ENCODE measurements around the gene DIPK2B.

The DIPK2B gene

DNA sequence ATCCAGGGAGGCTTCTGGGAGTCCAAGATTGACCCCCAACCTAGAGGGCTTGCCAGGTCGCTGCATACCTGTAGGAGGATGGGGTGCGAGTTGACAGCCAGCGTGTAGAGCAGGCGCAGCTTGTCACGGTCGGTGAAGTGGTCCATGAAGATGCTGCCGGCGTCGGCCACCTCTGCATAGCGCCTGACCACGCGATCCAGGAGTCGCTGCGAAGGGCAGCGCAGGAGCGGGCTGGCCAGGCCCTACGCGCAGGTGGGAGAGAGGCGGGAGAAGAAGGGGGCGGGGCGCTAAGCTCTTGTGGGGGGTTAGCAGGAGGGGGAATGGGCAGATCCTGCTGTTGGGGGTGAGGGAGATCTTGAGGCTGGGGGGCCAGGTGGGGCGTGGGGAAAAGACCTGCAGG is 43.0 kb downstream of the DIPK2B start:
- no peak for DNase-seq (ENCODE audit: low read depth)

DNA sequence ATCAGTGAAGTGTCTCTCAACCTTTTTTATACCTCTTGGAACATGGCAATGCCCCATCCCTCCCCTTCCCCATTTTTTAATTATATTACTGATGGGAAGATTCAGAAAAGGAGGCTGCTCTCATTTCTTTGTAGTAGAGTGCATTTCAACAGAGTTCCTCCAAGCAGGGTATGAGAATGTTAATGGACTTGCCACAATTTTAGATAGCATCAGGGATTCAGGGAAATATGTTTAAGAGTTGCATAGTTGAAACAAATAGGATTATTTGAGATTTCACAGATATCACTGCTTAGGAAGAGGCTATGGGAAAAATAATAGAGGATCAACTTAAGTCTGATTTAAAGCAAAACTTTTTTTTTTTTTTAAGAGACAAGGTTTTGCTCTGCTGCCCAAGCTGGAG is 46.2 kb downstream of the DIPK2B start:
- DNase-seq (ENCODE audit: low read depth), result no peak

DNA sequence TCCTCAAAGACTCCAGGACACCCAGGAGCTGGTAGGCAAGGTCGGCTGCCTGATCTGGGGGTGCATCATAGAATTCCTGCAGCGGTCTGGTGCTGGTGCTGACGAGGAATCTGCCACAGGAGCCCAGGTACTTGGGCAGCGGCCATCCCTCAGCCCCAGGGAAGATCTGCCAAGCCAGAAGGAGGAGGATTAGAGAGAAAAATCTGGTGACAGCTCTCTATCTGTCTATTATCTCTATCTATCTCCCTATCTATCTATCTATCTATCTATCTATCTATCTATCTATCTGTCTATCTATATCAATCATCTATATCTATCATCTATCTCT is 46.7 kb downstream of the DIPK2B start:
- no peak for DNase-seq (ENCODE audit: low read depth)
